ENCODE data around the gene TTLL11. TPM values are rescaled to one million over a fixed set of nuclear protein-coding genes. Genes with fewer than 3 reads are reported as not detected.

Gene TTLL11
- total RNA-seq, 2 experiments from 2014 or later, result 1.5 to 2.1 TPM

GRCh38 chr9:121924700-121925099 is 168.4 kb downstream of the TTLL11 start:
- CTCF ChIA-PET, result interaction anchor here (0.9 kb wide), 1 partner anchor 177 kb away, joined by 5 read pairs; no protein-coding TSS in a partner anchor
- Mint-ChIP-seq H3K4me3 (no peak overlapping the region), H3K27me3 (no peaks in the 10 kb centered on the region)

GRCh38 chr9:121921444-121921843 is 171.7 kb downstream of the TTLL11 start:
- Mint-ChIP-seq H3K4me3 (no peak overlapping the region), H3K27ac (no peak overlapping the region), H3K36me3 (ENCODE audit: low read depth) (no peaks in the 10 kb centered on the region), H3K27me3 (no peaks in the 10 kb centered on the region), H3K4me1 (no peaks in the 10 kb centered on the region), H3K9me3 (no peaks in the 10 kb centered on the region)
- ChIA-PET POLR2A (no interaction called here), CTCF (no interaction called here)
- no peak for DNase-seq

More at GRCh38 chr9:121924700-121925099, 168.4 kb downstream of the TTLL11 start:
- no peaks in the 10 kb centered on the region for H3K36me3 Mint-ChIP-seq (ENCODE audit: low read depth)
- no peaks in the 10 kb centered on the region for H3K4me1 Mint-ChIP-seq
- no peak for DNase-seq
- H3K9me3 Mint-ChIP-seq, result no peaks in the 10 kb centered on the region
- H3K27ac Mint-ChIP-seq, result no peak overlapping the region
- POLR2A ChIA-PET, result no interaction called here

DNA sequence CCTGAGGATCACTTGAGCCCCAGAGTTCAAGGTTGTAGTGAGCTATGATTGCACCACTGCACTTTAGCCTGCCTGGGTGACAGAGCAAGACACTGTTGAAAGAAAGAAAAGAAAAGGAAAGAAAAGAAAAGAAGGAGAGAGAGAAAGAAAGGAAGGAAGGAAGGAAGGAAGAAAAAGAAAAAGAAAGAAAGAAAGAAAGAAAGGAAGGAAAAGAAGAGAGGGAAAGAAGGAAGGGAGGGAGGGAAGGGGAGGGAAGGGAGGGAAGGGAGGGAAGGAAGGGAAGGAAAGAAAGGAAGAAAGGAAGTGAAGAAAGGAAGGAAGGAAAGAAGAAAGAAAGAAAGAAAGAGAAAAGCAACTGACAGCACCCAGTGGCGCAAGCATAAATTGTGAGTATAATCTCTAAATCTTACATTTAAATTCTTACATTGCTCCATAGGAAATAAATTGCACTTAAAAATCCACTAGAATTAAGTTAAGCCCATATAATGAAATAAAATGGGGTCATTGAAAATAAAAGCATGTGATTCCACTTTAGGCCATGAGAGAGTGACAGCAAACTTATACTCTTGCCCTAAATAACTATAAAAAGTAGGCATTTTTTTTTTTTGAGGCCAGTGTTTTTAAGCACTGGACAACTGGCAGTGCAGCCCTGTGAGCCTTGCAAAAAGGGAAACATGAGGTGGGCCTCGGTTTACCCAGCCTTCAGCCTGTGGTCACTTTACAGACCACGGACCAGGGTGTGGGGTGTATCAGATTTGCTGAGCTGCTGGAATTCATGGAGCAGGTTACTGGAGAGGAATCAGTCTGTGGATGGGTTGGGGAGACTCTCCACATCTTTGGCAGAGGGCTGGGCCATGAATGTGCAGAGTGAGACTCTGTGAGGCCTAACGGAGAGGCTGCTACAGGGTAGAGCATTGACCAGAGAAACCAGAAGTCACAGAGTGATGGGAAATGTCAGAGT is 175.5 kb downstream of the TTLL11 start:
- Mint-ChIP-seq H3K4me1 (no peaks in the 10 kb centered on the region), H3K9me3 (no peaks in the 10 kb centered on the region), H3K27me3 (no peaks in the 10 kb centered on the region), H3K4me3 (no peak overlapping the region), H3K36me3 (ENCODE audit: low read depth) (no peaks in the 10 kb centered on the region), H3K27ac (no peak overlapping the region)
- DNase-seq, result no peak
- POLR2A ChIA-PET, result no interaction called here
- CTCF ChIA-PET, result no interaction called here

- no peaks in the 10 kb centered on the region for H3K36me3 Mint-ChIP-seq (ENCODE audit: low read depth)
- no peak for DNase-seq
- no peaks in the 10 kb centered on the region for H3K4me1 Mint-ChIP-seq
- POLR2A ChIA-PET, result no interaction called here
- no peaks in the 10 kb centered on the region for H3K9me3 Mint-ChIP-seq
- CTCF ChIA-PET, result interaction anchor here (0.9 kb wide), 1 partner anchor 28 kb away, joined by 3 read pairs; no protein-coding TSS in a partner anchor
- H3K4me3 Mint-ChIP-seq, result no peak overlapping the region
- H3K27ac Mint-ChIP-seq, result no peak overlapping the region
- H3K27me3 Mint-ChIP-seq, result no peaks in the 10 kb centered on the region
Observed at GRCh38 chr9:121915304-121915625, 177.8 kb downstream of the TTLL11 start.

DNA sequence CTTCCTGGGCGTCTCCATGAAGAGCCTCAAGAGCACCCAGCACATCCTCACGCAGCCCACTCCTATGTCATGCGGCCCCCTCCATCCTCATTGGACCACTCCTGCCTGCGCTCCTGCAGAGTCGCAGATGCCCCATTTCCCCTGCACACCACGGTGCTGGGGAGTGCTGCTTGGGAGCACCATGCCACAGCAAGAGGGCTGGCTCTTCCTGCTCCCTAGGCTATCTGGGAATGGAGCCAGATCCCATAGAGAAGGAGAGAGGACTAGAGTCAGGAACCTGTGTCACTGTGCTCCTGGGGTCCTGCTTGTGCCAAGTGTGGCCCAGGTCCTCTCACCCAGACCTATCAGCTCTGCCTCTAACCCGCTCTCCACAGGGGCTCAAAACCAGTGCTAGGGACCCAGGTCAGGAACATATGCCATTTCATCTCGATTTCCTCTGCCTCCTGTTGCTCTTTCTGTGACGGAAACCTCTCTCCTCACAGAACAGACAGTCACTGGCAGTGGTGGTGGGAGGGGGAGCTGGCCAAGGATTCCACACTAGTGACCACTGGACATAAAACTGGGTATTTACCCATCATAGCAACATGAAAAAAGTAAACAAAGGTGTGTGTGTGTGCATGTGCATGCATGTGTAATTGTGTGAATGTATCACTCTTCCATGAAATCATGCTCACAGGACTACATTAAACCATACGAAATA is 178.4 kb downstream of the TTLL11 start:
- no peaks in the 10 kb centered on the region for H3K36me3 Mint-ChIP-seq (ENCODE audit: low read depth)
- DNase-seq, result no peak
- ChIA-PET CTCF (interaction anchor here (0.9 kb wide), 1 partner anchor 27 kb away, joined by 3 read pairs; no protein-coding TSS in a partner anchor), POLR2A (no interaction called here)
- H3K4me1 Mint-ChIP-seq, result no peaks in the 10 kb centered on the region
- no peaks in the 10 kb centered on the region for H3K9me3 Mint-ChIP-seq
- H3K27me3 Mint-ChIP-seq, result no peaks in the 10 kb centered on the region
- no peak overlapping the region for H3K4me3 Mint-ChIP-seq
- no peak overlapping the region for H3K27ac Mint-ChIP-seq

- DNase-seq, result no peak
- no peaks in the 10 kb centered on the region for H3K4me1 Mint-ChIP-seq
- POLR2A ChIA-PET, result no interaction called here
- CTCF ChIA-PET, result no interaction called here
- no peak overlapping the region for H3K4me3 Mint-ChIP-seq
- H3K27me3 Mint-ChIP-seq, result no peaks in the 10 kb centered on the region
- H3K9me3 Mint-ChIP-seq, result no peaks in the 10 kb centered on the region
- H3K27ac Mint-ChIP-seq, result no peak overlapping the region
- H3K36me3 Mint-ChIP-seq (ENCODE audit: low read depth), result no peaks in the 10 kb centered on the region
Observed at GRCh38 chr9:121914017-121914595, 179.0 kb downstream of the TTLL11 start.

GRCh38 chr9:121912812-121913627 is 180.1 kb downstream of the TTLL11 start:
- ChIA-PET CTCF (no interaction called here), POLR2A (no interaction called here)
- Mint-ChIP-seq H3K4me1 (no peaks in the 10 kb centered on the region), H3K4me3 (no peak overlapping the region), H3K36me3 (ENCODE audit: low read depth) (no peaks in the 10 kb centered on the region), H3K27me3 (no peaks in the 10 kb centered on the region), H3K27ac (no peak overlapping the region), H3K9me3 (no peaks in the 10 kb centered on the region)
- no peak for DNase-seq

DNA sequence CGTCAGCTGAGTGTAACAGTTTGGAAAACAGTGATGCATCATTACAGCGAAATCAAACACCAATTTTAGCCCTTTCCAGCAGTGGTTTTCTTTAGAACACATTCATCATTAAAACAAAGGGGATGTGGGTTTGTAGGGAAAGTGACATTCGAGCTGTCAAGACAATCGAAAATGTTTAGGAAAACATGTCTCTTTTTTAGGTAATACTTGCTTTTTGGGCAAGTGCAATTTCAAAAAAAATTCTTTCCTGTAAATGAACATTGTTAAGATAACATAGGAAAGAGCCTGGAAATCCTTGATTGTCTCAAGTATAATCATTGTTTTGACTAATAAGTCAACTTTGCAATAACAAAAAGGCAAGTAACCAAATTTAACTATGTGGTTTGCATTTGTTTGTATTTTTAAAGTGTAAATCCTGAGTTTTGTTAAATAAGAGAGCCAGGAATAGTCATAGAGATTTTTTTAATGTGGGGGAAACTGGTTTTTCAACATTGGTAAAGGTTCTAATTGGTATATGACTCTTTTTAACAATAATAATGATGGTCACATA is 182.5 kb downstream of the TTLL11 start:
- no peak for DNase-seq
- no peaks in the 10 kb centered on the region for H3K4me1 Mint-ChIP-seq
- H3K36me3 Mint-ChIP-seq (ENCODE audit: low read depth), result no peaks in the 10 kb centered on the region
- H3K4me3 Mint-ChIP-seq, result no peak overlapping the region
- no peak overlapping the region for H3K27ac Mint-ChIP-seq
- H3K9me3 Mint-ChIP-seq, result no peaks in the 10 kb centered on the region
- ChIA-PET CTCF (no interaction called here), POLR2A (no interaction called here)
- H3K27me3 Mint-ChIP-seq, result no peaks in the 10 kb centered on the region

GRCh38 chr9:121909111-121909510 is 184.0 kb downstream of the TTLL11 start:
- CTCF ChIA-PET, result no interaction called here
- no peaks in the 10 kb centered on the region for H3K9me3 Mint-ChIP-seq
- no peak for DNase-seq
- H3K4me3 Mint-ChIP-seq, result no peak overlapping the region
- no peaks in the 10 kb centered on the region for H3K27me3 Mint-ChIP-seq
- H3K4me1 Mint-ChIP-seq, result no peaks in the 10 kb centered on the region
- no peaks in the 10 kb centered on the region for H3K36me3 Mint-ChIP-seq (ENCODE audit: low read depth)
- POLR2A ChIA-PET, result no interaction called here
- no peak overlapping the region for H3K27ac Mint-ChIP-seq

GRCh38 chr9:121906074-121906870 is 186.8 kb downstream of the TTLL11 start:
- no peaks in the 10 kb centered on the region for H3K36me3 Mint-ChIP-seq (ENCODE audit: low read depth)
- no peak overlapping the region for H3K4me3 Mint-ChIP-seq
- no peaks in the 10 kb centered on the region for H3K27me3 Mint-ChIP-seq
- no peaks in the 10 kb centered on the region for H3K4me1 Mint-ChIP-seq
- no peaks in the 10 kb centered on the region for H3K9me3 Mint-ChIP-seq
- CTCF ChIA-PET, result no interaction called here
- no peak overlapping the region for H3K27ac Mint-ChIP-seq
- DNase-seq, result no peak
- POLR2A ChIA-PET, result no interaction called here

- Mint-ChIP-seq H3K9me3 (peaks cover 4% of the 10 kb centered on the region), H3K4me1 (no peaks in the 10 kb centered on the region), H3K27me3 (no peaks in the 10 kb centered on the region), H3K36me3 (ENCODE audit: low read depth) (no peaks in the 10 kb centered on the region), H3K27ac (no peak overlapping the region), H3K4me3 (no peak overlapping the region)
- no peak for DNase-seq
- CTCF ChIA-PET, result no interaction called here
- POLR2A ChIA-PET, result no interaction called here
Observed at GRCh38 chr9:121902461-121903135, 190.5 kb downstream of the TTLL11 start.

- no peaks in the 10 kb centered on the region for H3K36me3 Mint-ChIP-seq (ENCODE audit: low read depth)
- H3K4me1 Mint-ChIP-seq, result no peaks in the 10 kb centered on the region
- H3K9me3 Mint-ChIP-seq, result peaks cover 4% of the 10 kb centered on the region
- H3K4me3 Mint-ChIP-seq, result no peak overlapping the region
- H3K27ac Mint-ChIP-seq, result no peak overlapping the region
- no peaks in the 10 kb centered on the region for H3K27me3 Mint-ChIP-seq
- CTCF ChIA-PET, result no interaction called here
- POLR2A ChIA-PET, result no interaction called here
- DNase-seq, result no peak
Observed at GRCh38 chr9:121901616-121902015, 191.5 kb downstream of the TTLL11 start.
